Measurements from ENCODE around the gene HIVEP3. TPM values are rescaled to one million over a fixed set of nuclear protein-coding genes. Genes with fewer than 3 reads are reported as not detected.

Gene HIVEP3
- total RNA-seq, 1 experiment from 2014 or later, result 11.0 TPM

GRCh38 chr1:41709331-41709730 lies 209.4 kb downstream of the HIVEP3 start:
- H3K36me3 ChIP-seq (ENCODE audit: low read depth), result no peaks in the 10 kb centered on the region
- no peak overlapping the region for H3K4me3 ChIP-seq
- H2AFZ ChIP-seq, result no peak overlapping the region
- H3K4me2 ChIP-seq, result no peak overlapping the region
- H3F3A ChIP-seq (ENCODE audit: insufficient read depth, low read depth), result no peaks in the 10 kb centered on the region
- intact Hi-C loops (cut with micrococcal nuclease; ENCODE audit: unreplicated experiment), result no loop called here
- BruUV-seq (replicated peaks), result no TSS peak
- peaks cover 18% of the 10 kb centered on the region for H3K4me1 ChIP-seq (replicated peaks; ENCODE audit: insufficient read depth)
- H4K20me1 ChIP-seq (ENCODE audit: insufficient read depth), result no peaks in the 10 kb centered on the region
- H3K27ac ChIP-seq, result no peak overlapping the region
- no peak for DNase-seq
- H3K9me2 ChIP-seq (ENCODE audit: insufficient read depth), result no peaks in the 10 kb centered on the region
- TF ChIP-seq EZH2 (IDR thresholded peaks at IDR 0.05; ENCODE audit: low read depth) (no peak), CTCF (conservative IDR thresholded peaks at IDR 0.05) (no peak)
- no peaks in the 10 kb centered on the region for H3K9me3 ChIP-seq (ENCODE audit: insufficient read depth, low read depth)
- no peaks in the 10 kb centered on the region for H3K27me3 ChIP-seq (ENCODE audit: insufficient read depth, low read depth)
- CTCF ChIA-PET, result no interaction called here
- no peaks in the 10 kb centered on the region for H3K79me2 ChIP-seq (ENCODE audit: low read depth)
- POLR2A ChIA-PET (ENCODE audit: unreplicated experiment), result no interaction called here

DNA sequence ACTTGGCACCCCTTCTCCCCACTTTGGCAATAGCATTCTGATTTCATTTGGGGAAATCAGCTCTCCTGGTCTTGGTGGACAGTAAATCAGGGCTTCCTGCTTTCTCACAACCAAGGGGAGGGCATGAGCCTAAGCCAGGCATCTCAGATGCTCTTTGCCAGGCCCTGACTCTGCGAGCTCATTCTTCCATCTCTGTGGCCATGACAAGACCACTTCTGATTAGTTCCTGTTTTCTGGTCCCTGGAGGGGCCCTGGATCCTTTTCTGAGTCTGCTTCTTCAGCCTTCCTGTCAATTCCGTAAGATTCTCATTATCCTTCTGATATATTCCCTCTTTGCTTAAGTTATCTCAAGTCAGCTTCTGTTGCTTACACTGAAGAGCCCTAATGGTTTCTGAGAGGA lies 210.4 kb downstream of the HIVEP3 start:
- Histone ChIP-seq H3K9me2 (ENCODE audit: insufficient read depth) (no peaks in the 10 kb centered on the region), H3K9me3 (ENCODE audit: insufficient read depth, low read depth) (no peaks in the 10 kb centered on the region), H3K79me2 (ENCODE audit: low read depth) (no peaks in the 10 kb centered on the region), H3K4me3 (no peak overlapping the region), H3K4me1 (replicated peaks; ENCODE audit: insufficient read depth) (peaks cover 9% of the 10 kb centered on the region), H3K27me3 (ENCODE audit: insufficient read depth, low read depth) (no peaks in the 10 kb centered on the region), H3F3A (ENCODE audit: insufficient read depth, low read depth) (no peaks in the 10 kb centered on the region), H2AFZ (no peak overlapping the region), H3K36me3 (ENCODE audit: low read depth) (no peaks in the 10 kb centered on the region), H4K20me1 (ENCODE audit: insufficient read depth) (no peaks in the 10 kb centered on the region), H3K4me2 (no peak overlapping the region), H3K27ac (no peak overlapping the region)
- intact Hi-C loops (cut with micrococcal nuclease; ENCODE audit: unreplicated experiment), result no loop called here
- ChIA-PET POLR2A (ENCODE audit: unreplicated experiment) (no interaction called here), CTCF (no interaction called here)
- no peak for DNase-seq
- TF ChIP-seq EZH2 (IDR thresholded peaks at IDR 0.05; ENCODE audit: low read depth) (no peak), CTCF (conservative IDR thresholded peaks at IDR 0.05) (no peak)
- BruUV-seq (replicated peaks), result no TSS peak

GRCh38 chr1:41707793-41708192 lies 210.9 kb downstream of the HIVEP3 start:
- Histone ChIP-seq H3K27ac (no peak overlapping the region), H3K9me3 (ENCODE audit: insufficient read depth, low read depth) (no peaks in the 10 kb centered on the region), H3K9me2 (ENCODE audit: insufficient read depth) (no peaks in the 10 kb centered on the region), H4K20me1 (ENCODE audit: insufficient read depth) (no peaks in the 10 kb centered on the region), H3K79me2 (ENCODE audit: low read depth) (no peaks in the 10 kb centered on the region), H3K27me3 (ENCODE audit: insufficient read depth, low read depth) (no peaks in the 10 kb centered on the region), H3K4me1 (replicated peaks; ENCODE audit: insufficient read depth) (0 out of 2 replicates have a peak, but pooled peaks cover 4% of the 10 kb centered on the region), H3K4me3 (no peak overlapping the region), H3K4me2 (no peak overlapping the region), H3K36me3 (ENCODE audit: low read depth) (no peaks in the 10 kb centered on the region), H3F3A (ENCODE audit: insufficient read depth, low read depth) (no peaks in the 10 kb centered on the region), H2AFZ (no peak overlapping the region)
- no TSS peak for BruUV-seq (replicated peaks)
- CTCF ChIA-PET, result no interaction called here
- POLR2A ChIA-PET (ENCODE audit: unreplicated experiment), result no interaction called here
- intact Hi-C loops (cut with micrococcal nuclease; ENCODE audit: unreplicated experiment), result no loop called here
- TF ChIP-seq CTCF (conservative IDR thresholded peaks at IDR 0.05) (no peak), EZH2 (IDR thresholded peaks at IDR 0.05; ENCODE audit: low read depth) (no peak)
- DNase-seq, result no peak
